Measurements from ENCODE around the gene CEBPG. TPM values are rescaled to one million over a fixed set of nuclear protein-coding genes. Genes with fewer than 3 reads are reported as not detected.

CEBPG gene
- polyA plus RNA-seq, result 10 to 100 TPM in 2 of 3 donors, 1 to 10 TPM in 1; 8.3 to 19.3 (median 15.4) TPM

GRCh38 chr19:33373453-33374235 lies at the start of gene CEBPG:
CEBPG (plus strand) TSS chr19:33373709; CDS start chr19:33379240, 5,531 bp downstream.
- peak within 1 kb of the TSS; percentile 86 for H3K27ac ChIP-seq (ENCODE audit: low read depth, low read length)
- 0 to 1% (median 1%) methylated on average over 69 to 118 of the region's 118 CpGs for WGBS, 3 donors

GRCh38 chr19:33324628-33325027 lies 48.9 kb upstream of the CEBPG start:
- WGBS, 3 donors, result 77 to 87% (median 87%) methylated on average over 3 of the region's 3 CpGs

DNA sequence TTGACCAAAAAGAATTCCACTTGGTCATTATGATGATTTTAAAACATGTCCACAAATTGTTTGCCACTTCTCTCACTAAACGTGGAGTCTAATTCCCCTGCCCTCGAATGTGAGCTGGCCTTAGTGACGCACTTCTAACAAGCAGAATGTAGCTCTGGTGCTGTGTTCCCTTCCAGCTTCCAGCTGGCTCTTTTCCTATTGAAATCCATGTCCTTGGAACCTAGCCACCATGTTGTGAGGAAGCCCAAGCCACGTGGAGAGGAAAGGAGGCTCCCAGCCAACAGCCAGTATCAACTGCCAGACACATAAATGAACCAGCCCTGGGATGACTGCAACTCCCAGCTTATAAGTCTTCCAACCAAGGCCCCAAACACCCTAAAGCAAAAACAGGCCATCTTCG lies 47.6 kb upstream of the CEBPG start:
- 42 to 67% (median 59%) methylated on average over 5 of the region's 5 CpGs for WGBS, 3 donors
- H3K27ac ChIP-seq (ENCODE audit: low read depth, low read length), result no peak overlapping the region

More at GRCh38 chr19:33324628-33325027, 48.9 kb upstream of the CEBPG start:
- no peak overlapping the region for H3K27ac ChIP-seq (ENCODE audit: low read depth, low read length)

DNA sequence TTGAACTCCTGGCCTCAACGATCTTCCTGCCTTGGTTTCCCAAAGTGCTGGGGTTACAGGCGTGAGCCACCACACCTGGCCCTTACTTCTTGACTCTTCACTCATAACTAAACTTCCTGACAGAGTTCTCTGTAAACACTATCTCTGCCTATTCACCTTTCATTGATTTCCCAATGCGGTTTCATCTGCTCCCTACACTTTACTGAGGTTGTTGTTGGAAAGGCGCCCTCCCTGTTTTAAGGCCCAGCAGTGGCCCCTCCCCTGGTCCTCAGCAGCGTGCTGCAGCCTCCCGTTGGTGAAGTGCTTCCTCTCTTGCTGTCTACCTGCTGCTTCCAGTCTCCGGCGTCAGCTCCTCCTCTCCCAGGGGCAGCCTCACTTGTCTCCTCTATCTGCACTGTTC lies 44.4 kb upstream of the CEBPG start:
- 64 to 74% (median 73%) methylated on average over 8 of the region's 8 CpGs for WGBS, 3 donors
- no peak overlapping the region for H3K27ac ChIP-seq (ENCODE audit: low read depth, low read length)

GRCh38 chr19:33329736-33330135 lies 43.8 kb upstream of the CEBPG start:
- H3K27ac ChIP-seq (ENCODE audit: low read depth, low read length), result no peak overlapping the region
- WGBS, 3 donors, result 54 to 73% (median 69%) methylated on average over 4 of the region's 4 CpGs

DNA sequence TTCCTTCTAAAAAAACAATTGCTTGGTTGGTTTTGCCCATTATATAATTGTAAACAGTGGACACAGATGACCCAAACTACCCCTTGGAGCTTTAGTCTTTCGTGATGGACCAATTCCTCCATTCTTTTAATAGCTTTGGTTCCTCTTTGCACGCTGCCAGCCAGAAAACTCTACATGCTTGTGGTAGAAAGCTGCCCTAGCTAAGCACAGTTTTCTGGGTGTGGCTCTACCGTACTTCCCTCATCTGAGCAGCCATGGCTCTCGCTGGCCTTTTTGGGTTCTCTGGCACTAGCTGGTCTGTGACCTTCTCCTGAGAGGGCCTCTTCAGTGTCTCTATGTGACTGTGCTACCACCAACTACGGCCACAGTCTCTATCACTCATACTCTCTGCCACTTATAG lies 41.3 kb upstream of the CEBPG start:
- WGBS, 3 donors, result 53 to 82% (median 74%) methylated on average over 5 of the region's 5 CpGs

DNA sequence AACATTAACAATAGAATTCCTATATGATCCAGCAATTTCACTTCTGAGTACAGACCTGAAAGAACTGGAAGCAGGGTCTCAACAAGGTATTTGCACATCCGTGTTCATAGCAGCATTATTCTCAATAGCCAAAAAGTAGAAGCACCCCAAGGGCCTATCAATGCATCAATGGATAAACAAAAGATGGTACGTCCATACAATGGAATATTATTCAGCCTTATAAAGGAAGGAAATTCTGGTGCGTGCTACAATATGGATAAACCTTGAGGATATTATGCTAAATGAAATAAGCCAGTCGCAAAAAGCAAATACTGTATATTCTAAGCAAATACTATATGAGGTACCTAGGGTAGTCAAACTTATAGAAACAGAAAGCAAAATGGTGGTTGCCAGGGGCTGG lies 40.4 kb upstream of the CEBPG start:
- H3K27ac ChIP-seq (ENCODE audit: low read depth, low read length), result no peak overlapping the region
- 93 to 95% (median 94%) methylated on average over 4 of the region's 4 CpGs for WGBS, 3 donors

More for the DNA sequence above, 41.3 kb upstream of the CEBPG start:
- H3K27ac ChIP-seq (ENCODE audit: low read depth, low read length), result no peak overlapping the region

- no peak overlapping the region for H3K27ac ChIP-seq (ENCODE audit: low read depth, low read length)
- 76 to 92% (median 77%) methylated on average over 3 of the region's 3 CpGs for WGBS, 3 donors
These were observed 39.9 kb upstream of the CEBPG start for GRCh38 chr19:33333642-33334041.

GRCh38 chr19:33334271-33334670 lies 39.2 kb upstream of the CEBPG start:
- WGBS, 3 donors, result 94 to 100% (median 98%) methylated on average over 3 of the region's 3 CpGs
- no peak overlapping the region for H3K27ac ChIP-seq (ENCODE audit: low read depth, low read length)

- WGBS, 3 donors, result 92 to 96% (median 92%) methylated on average over 5 of the region's 5 CpGs
- no peak overlapping the region for H3K27ac ChIP-seq (ENCODE audit: low read depth, low read length)
These were observed 38.1 kb upstream of the CEBPG start for GRCh38 chr19:33335446-33335845.

- no peak overlapping the region for H3K27ac ChIP-seq (ENCODE audit: low read depth, low read length)
- 75 to 83% (median 81%) methylated on average over 8 of the region's 8 CpGs for WGBS, 3 donors
These were observed 34.2 kb upstream of the CEBPG start for GRCh38 chr19:33339016-33339984.

- WGBS, 3 donors, result 14 to 70% (median 21%) methylated on average over 2 of the region's 2 CpGs
These were observed 32.5 kb upstream of the CEBPG start for GRCh38 chr19:33340991-33341390.

DNA sequence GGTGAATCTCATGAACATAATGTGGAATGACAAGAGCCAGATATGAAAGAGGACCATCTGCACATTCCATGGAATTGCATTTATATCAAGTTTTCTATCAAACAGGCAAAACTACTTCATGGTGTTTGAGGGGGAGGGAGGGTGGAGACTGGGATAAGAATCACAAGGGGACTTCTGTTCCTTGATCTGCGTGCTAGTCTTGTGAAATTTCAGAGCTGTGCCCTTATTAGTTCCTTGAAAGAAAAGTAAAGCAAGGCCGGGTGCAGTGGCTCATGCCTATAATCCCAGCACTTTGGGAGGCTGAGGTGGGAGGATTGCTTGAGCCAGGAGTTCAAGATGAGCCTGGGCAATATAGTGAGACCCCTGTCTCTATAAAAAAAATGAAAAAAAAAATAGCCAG lies 30.2 kb upstream of the CEBPG start:
- H3K27ac ChIP-seq (ENCODE audit: low read depth, low read length), result no peak overlapping the region
- 58 to 78% (median 61%) methylated on average over 2 of the region's 2 CpGs for WGBS, 3 donors

More at GRCh38 chr19:33340991-33341390, 32.5 kb upstream of the CEBPG start:
- H3K27ac ChIP-seq (ENCODE audit: low read depth, low read length), result no peak overlapping the region

DNA sequence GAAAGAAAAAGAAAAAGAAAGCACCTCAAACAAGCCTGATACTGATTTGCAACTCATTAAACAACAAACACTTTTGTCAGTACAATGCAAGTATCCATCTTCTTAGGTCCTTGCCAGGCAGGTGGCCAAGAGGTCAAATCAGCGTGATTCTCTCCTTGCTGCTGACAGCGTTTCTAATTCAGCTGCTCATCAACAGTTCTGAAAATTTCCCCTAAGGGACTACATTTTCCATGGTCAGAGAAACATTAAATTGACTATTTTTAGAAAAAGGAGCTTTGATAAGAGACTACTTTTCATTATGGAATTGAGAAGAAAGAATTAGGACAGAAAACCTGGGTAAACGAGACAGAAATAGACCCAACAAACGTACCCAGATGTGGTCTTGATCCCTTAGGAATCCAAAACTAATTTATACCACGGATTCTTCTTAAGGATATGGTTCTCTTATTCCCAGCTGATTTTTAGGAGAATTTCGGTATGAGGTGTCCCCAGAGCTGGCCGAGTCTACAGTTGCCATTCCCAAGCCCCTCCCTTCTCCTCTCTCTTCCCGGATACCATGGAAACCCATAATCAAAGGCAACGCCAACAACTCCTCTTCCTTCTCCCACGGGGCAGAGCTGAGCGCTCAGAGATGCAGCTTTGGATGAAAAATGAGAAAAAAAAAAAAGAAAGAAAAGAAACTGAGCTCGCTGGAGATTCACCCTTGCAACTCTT lies 29.5 kb upstream of the CEBPG start:
- WGBS, 3 donors, result 18 to 29% (median 26%) methylated on average over 12 of the region's 12 CpGs
- H3K27ac ChIP-seq (ENCODE audit: low read depth, low read length), result no peak overlapping the region

- WGBS, 3 donors, result 35 to 40% (median 38%) methylated on average over 4 of the region's 4 CpGs
- no peak overlapping the region for H3K27ac ChIP-seq (ENCODE audit: low read depth, low read length)
These were observed 29.0 kb upstream of the CEBPG start for GRCh38 chr19:33344573-33344925.

DNA sequence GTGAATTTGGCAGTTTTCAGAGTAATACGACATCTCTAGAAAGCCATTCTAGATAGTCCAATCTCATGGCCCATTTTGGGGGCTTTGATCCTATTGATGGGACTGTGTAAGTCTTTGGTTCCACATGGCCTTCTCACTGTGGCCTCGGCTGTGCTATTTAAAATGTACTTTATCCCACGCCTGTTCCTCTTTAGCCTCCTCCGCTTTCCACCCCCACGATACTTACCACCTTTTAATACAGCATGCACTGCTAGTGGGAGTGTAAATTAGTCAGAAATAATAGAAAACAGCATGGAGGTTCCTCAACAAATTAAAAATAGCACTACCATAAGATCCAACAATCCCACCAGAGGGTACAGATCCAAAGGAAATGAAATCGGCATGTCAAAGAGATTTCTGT lies 28.3 kb upstream of the CEBPG start:
- no peak overlapping the region for H3K27ac ChIP-seq (ENCODE audit: low read depth, low read length)
- 89 to 91% (median 90%) methylated on average over 6 of the region's 6 CpGs for WGBS, 3 donors

DNA sequence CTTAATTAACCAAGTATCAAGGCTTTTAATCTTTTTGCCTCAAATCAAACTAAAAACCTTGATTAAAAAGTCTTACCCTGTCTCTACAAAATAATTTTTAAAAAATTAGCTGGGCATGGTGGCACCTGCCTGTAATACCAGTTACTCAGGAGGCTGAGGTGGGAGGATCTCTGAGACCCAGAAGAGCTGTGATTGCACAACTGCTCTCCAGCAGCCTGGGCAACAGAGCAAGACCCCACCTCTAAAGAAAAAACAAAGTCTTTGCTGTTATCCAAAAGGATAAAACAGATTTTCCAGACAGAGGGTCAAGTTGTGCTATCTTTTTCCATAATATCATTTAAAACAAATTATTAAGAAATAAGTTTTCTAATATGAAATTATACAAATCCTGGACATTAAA lies 26.8 kb upstream of the CEBPG start:
- no peak overlapping the region for H3K27ac ChIP-seq (ENCODE audit: low read depth, low read length)

DNA sequence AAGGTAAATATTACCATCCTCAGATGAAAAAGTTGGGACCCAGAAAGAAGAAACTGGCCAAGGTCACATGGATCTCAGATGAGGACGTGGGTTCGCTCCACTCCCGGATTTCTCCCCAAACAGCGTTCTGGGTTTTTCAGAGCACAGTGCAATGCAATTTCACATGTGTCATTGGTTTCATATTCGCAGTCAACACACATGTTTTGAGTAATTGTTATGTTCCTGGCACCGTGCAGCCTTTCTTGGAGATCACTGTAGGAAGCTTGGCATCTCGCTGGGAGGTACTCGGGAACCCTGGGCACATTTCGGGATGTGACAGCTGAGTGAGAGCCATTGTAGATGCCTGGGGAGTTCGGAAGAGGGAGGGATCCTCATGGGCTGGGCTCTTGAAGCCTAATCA lies 26.2 kb upstream of the CEBPG start:
- no peak overlapping the region for H3K27ac ChIP-seq (ENCODE audit: low read depth, low read length)
- 81 to 91% (median 90%) methylated on average over 10 of the region's 10 CpGs for WGBS, 3 donors
